BJ (cell line): Measurements from ENCODE around the gene NOS1AP. TPM values are rescaled to one million over a fixed set of nuclear protein-coding genes. Genes with fewer than 3 reads are reported as not detected.

Experiments used
- CTCF ChIA-PET: fragments of 350-600 bp; formaldehyde crosslinking; extraction: SDS; loops from one replicate; lab custom pipeline; 2021; ENCODE audit warnings: antibody characterized with exemption, inconsistent platforms; lab: Yijun Ruan, JAX
- POLR2A ChIA-PET: fragments of 300-600 bp; sonication (Branson Sonifier 250); formaldehyde crosslinking; extraction: SDS; loops from one replicate; lab custom pipeline; 2021; ENCODE audit warnings: antibody characterized with exemption; lab: Charles Lee
- DNase-seq: peaks from one replicate; pipeline ENCODE4 v3.0.0-alpha.2; 2011; ENCODE audit warnings: low read depth
- H3K27me3 ChIP-seq: 2 replicates; pipeline ENCODE4 v1.6.0; 2011; ENCODE audit warnings: low read length; ENCODE audit not compliant: control insufficient read depth, insufficient read depth
- H3K36me3 ChIP-seq: 2 replicates; pipeline ENCODE4 v1.5.1; 2011; ENCODE audit warnings: low read length; ENCODE audit not compliant: control insufficient read depth, insufficient read depth
- H3K4me3 ChIP-seq: 2 replicates; pipeline ENCODE4 v1.5.1; 2011; ENCODE audit warnings: low read depth, mild to moderate bottlenecking, control low read depth, low read length
- CTCF ChIP-seq: IDR thresholded peaks from 2 replicates; pipeline ENCODE4 v1.5.1; 2011; ENCODE audit warnings: low read depth, mild to moderate bottlenecking, control low read depth, inconsistent platforms, low read length, moderate library complexity; ENCODE audit not compliant: insufficient read depth
- polyA plus RNA-seq: library from polyadenylated mRNA; depleted of rRNA; stranded (reverse); fragments of >200 nt; gene quantifications from 2 replicates; pipeline ENCODE4 v1.2.3, GENCODE V29; 2011

NOS1AP gene
- polyA plus RNA-seq, 1 experiment, result 0.50 TPM

- Histone ChIP-seq H3K36me3 (no peaks in the 10 kb centered on the region), H3K27me3 (peaks cover 5% of the 10 kb centered on the region; the same call in 1 of the 2 replicates), H3K4me3 (no peak overlapping the region)
- no peak for DNase-seq
- ChIA-PET POLR2A (no interaction called here), CTCF (interaction anchor here (0.8 to 1.0 kb wide), 2 partner anchors 9 to 11 kb away, joined by 3 read pairs; no protein-coding TSS in a partner anchor)
- TF ChIP-seq CTCF, result no peak
Measured at GRCh38 chr1:162386292-162387225, 317.1 kb downstream of the NOS1AP start.

- DNase-seq, result no peak
- TF ChIP-seq CTCF, result no peak
- Histone ChIP-seq H3K36me3 (no peaks in the 10 kb centered on the region), H3K4me3 (no peak overlapping the region), H3K27me3 (peaks cover 5% of the 10 kb centered on the region; the same call in 1 of the 2 replicates)
- CTCF ChIA-PET, result interaction anchor here (0.8 to 1.0 kb wide), 2 partner anchors 10 to 12 kb away, joined by 3 read pairs; no protein-coding TSS in a partner anchor
- POLR2A ChIA-PET, result no interaction called here
Measured at GRCh38 chr1:162387226-162388082, 318.0 kb downstream of the NOS1AP start.

- Histone ChIP-seq H3K36me3 (no peaks in the 10 kb centered on the region), H3K27me3 (peaks cover 5% of the 10 kb centered on the region; the same call in 1 of the 2 replicates), H3K4me3 (no peak overlapping the region)
- DNase-seq, result no peak
- ChIA-PET POLR2A (no interaction called here), CTCF (interaction anchor here (1.4 to 5.2 kb wide), 3 partner anchors 21 to 337 kb away, joined by 4 to 19 read pairs (median 10); no protein-coding TSS in a partner anchor)
- TF ChIP-seq CTCF, result no peak
Measured at GRCh38 chr1:162388083-162388594, 318.6 kb downstream of the NOS1AP start.

GRCh38 chr1:162388615-162389014, 319.1 kb downstream of the NOS1AP start:
- Histone ChIP-seq H3K27me3 (peaks cover 5% of the 10 kb centered on the region; the same call in 1 of the 2 replicates), H3K4me3 (no peak overlapping the region), H3K36me3 (no peaks in the 10 kb centered on the region)
- TF ChIP-seq CTCF, result no peak
- ChIA-PET CTCF (interaction anchor here (0.7 to 5.2 kb wide), 7 partner anchors 8 to 337 kb away, joined by 3 to 19 read pairs (median 7); partner anchors contain the start of gene C1orf226), POLR2A (no interaction called here)
- no peak for DNase-seq
